Right lobe of liver (tissue), 6 donors: ENCODE measurements around the gene GRIN2C. TPM values are rescaled to one million over a fixed set of nuclear protein-coding genes. Genes with fewer than 3 reads are reported as not detected.

Experiments used
- ATAC-seq, 4 donors: fragments of 200-7000 bp; cut with Tn5 transposase; one replicate each; pipeline ENCODE4 v1.9.1; 2020; ENCODE audit warnings: mild to moderate bottlenecking in 4 of 4, moderate library complexity in 4 of 4
- DNase-seq, 3 donors: peaks; one replicate each; pipeline ENCODE4 v3.0.0-alpha.2; 2020
- H3K27ac ChIP-seq, 3 donors: fragments of 200-600 bp; one replicate each; pipeline ENCODE4 v1.8.0; 2022
- H3K27me3 ChIP-seq, 2 donors: fragments of 200-600 bp; one replicate each; pipeline ENCODE4 v1.8.0; 2022
- H3K36me3 ChIP-seq, 4 donors: fragments of 200-600 bp; sonication (generic) in 1 of 4; one replicate each; pipeline versions ENCODE4 v1.5.1 to v1.8.0; 2017 to 2022; ENCODE audit warnings: control low read depth in 1 of 4
- H3K4me1 ChIP-seq, 4 donors: fragments of 200-600 bp; sonication (generic) in 1 of 4; one replicate each; pipeline versions ENCODE4 v1.5.1 to v1.8.0; 2017 to 2022; ENCODE audit warnings: control low read depth in 1 of 4
- H3K4me3 ChIP-seq, 3 donors: fragments of 200-600 bp; one replicate each; pipeline ENCODE4 v1.8.0; 2022
- H3K9me3 ChIP-seq, 4 donors: fragments of 200-600 bp; sonication (generic) in 1 of 4; one replicate each; pipeline versions ENCODE4 v1.5.1 to v1.8.0; 2017 to 2022; ENCODE audit warnings: control low read depth in 1 of 4
- CTCF ChIP-seq, 4 donors: fragments of 200-600 bp in 3 of 4; fragments of 450-650 bp in 1 of 4; IDR thresholded peaks; one replicate each; pipeline versions ENCODE4 v1.5.1 to v1.8.0; 2016 to 2022; ENCODE audit warnings: antibody characterized with exemption in 4 of 4, mild to moderate bottlenecking in 2 of 4
- POLR2A ChIP-seq: fragments of 450-650 bp; IDR thresholded peaks from one replicate; pipeline ENCODE4 v1.6.1; 2017; ENCODE audit warnings: antibody characterized with exemption, mild to moderate bottlenecking
- WGBS: methylation state at CpG from one replicate; pipeline ENCODE4 v1.1.6; 2018; ENCODE audit warnings: low coverage, low lambda C conversion rate; ENCODE audit not compliant: insufficient coverage; ENCODE audit errors: missing lambda C conversion rate; 5-methylcytosine and 5-hydroxymethylcytosine counted together
- intact Hi-C, 2 donors: fragments of 100-400 bp; cut with DNase I; formaldehyde crosslinking; loops; one replicate each; pipeline versions ENCODE4 v1.11.2 to v1.14.1; 2022
- total RNA-seq, 6 experiments: library from RNA; depleted of rRNA in 2 of 6; stranded (reverse); fragments of >200 nt in 2 of 6; fragmentation: NEBNext Ultra II Directional in 3 of 6; extraction: Animal tissue kit (Norgen Biotek cat#: 25700) in 3 of 6; gene quantifications; one replicate each; pipeline versions ENCODE4 v1.1.0 to v1.2.4, GENCODE V29; 2016 to 2023
- donor health status: DM: no; HTN: yes; CAD: no.
- donor health status: DM: no; HTN: no; CAD: no.
- donor health status: DM: no; HTN: no; CAD: no.
- donor health status: DM: no; HTN: yes; CAD: no.
- donor health status: DM: no; HTN: yes; CAD: no.

The GRIN2C gene
- total RNA-seq, 6 experiments from 2014 or later, result 0.10 to 0.13 TPM; not detected in 4

GRCh38 chr17:74830861-74831260 lies 28.8 kb downstream of the GRIN2C start:
- Histone ChIP-seq H3K4me1 (no peaks in the 10 kb centered on the region), H3K4me3 (no peak overlapping the region), H3K27me3 (no peaks in the 10 kb centered on the region), H3K27ac (no peak overlapping the region), H3K9me3 (no peaks in the 10 kb centered on the region), H3K36me3 (no peaks in the 10 kb centered on the region)
- TF ChIP-seq POLR2A (no peak), CTCF (IDR thresholded peaks at IDR 0.05) (no peak)
- ATAC-seq (no peak), DNase-seq (no peak)
- intact Hi-C loops, result no loop called here
- WGBS, result 85% methylated on average over 4 of the region's 19 CpGs

GRCh38 chr17:74827800-74828199 lies 31.9 kb downstream of the GRIN2C start:
- DNase-seq (no peak), ATAC-seq (no peak)
- no peaks in the 10 kb centered on the region for H3K27me3 ChIP-seq
- no peaks in the 10 kb centered on the region for H3K9me3 ChIP-seq
- no peaks in the 10 kb centered on the region for H3K36me3 ChIP-seq
- H3K4me1 ChIP-seq, result no peaks in the 10 kb centered on the region
- H3K27ac ChIP-seq, result no peak overlapping the region
- TF ChIP-seq CTCF (IDR thresholded peaks at IDR 0.05) (no peak), POLR2A (no peak)
- WGBS, result 93% methylated on average over 5 of the region's 11 CpGs
- intact Hi-C loops, result no loop called here
- H3K4me3 ChIP-seq, result no peak overlapping the region

GRCh38 chr17:74825952-74826719 lies 33.5 kb downstream of the GRIN2C start:
- intact Hi-C loops, result no loop called here
- no peak for TF ChIP-seq POLR2A
- TF ChIP-seq CTCF (IDR thresholded peaks at IDR 0.05), result no peak
- no peak for ATAC-seq
- Histone ChIP-seq H3K4me3 (no peak overlapping the region), H3K9me3 (no peaks in the 10 kb centered on the region), H3K27me3 (no peaks in the 10 kb centered on the region), H3K4me1 (no peaks in the 10 kb centered on the region), H3K27ac (no peak overlapping the region), H3K36me3 (no peaks in the 10 kb centered on the region)
- DNase-seq, result peak in 1 of 3 donors; percentile 36
- WGBS, result 91% methylated on average over 8 of the region's 9 CpGs

GRCh38 chr17:74824961-74825627 lies 34.6 kb downstream of the GRIN2C start:
- intact Hi-C loops, result no loop called here

More at GRCh38 chr17:74824961-74825627, 34.6 kb downstream of the GRIN2C start:
- ATAC-seq (no peak), DNase-seq (no peak)
- Histone ChIP-seq H3K4me1 (no peaks in the 10 kb centered on the region), H3K4me3 (no peak overlapping the region), H3K9me3 (no peaks in the 10 kb centered on the region), H3K27ac (no peak overlapping the region), H3K36me3 (no peaks in the 10 kb centered on the region), H3K27me3 (no peaks in the 10 kb centered on the region)
- TF ChIP-seq CTCF (IDR thresholded peaks at IDR 0.05) (no peak), POLR2A (no peak)
- WGBS, result 39% methylated on average over 4 of the region's 11 CpGs
